ENCODE measurements around the gene TSPO. TPM values are rescaled to one million over a fixed set of nuclear protein-coding genes. Genes with fewer than 3 reads are reported as not detected.
A peak's percentile ranks its signal among the peaks of the same experiment; 100 is the strongest.

The TSPO gene
- total and polyA plus RNA-seq, 9 of the 15 experiments (the other 6 are each of a cell fraction or from before 2014, with no cell fraction given), result 4.9 to 126 (median 25.3) TPM

DNA sequence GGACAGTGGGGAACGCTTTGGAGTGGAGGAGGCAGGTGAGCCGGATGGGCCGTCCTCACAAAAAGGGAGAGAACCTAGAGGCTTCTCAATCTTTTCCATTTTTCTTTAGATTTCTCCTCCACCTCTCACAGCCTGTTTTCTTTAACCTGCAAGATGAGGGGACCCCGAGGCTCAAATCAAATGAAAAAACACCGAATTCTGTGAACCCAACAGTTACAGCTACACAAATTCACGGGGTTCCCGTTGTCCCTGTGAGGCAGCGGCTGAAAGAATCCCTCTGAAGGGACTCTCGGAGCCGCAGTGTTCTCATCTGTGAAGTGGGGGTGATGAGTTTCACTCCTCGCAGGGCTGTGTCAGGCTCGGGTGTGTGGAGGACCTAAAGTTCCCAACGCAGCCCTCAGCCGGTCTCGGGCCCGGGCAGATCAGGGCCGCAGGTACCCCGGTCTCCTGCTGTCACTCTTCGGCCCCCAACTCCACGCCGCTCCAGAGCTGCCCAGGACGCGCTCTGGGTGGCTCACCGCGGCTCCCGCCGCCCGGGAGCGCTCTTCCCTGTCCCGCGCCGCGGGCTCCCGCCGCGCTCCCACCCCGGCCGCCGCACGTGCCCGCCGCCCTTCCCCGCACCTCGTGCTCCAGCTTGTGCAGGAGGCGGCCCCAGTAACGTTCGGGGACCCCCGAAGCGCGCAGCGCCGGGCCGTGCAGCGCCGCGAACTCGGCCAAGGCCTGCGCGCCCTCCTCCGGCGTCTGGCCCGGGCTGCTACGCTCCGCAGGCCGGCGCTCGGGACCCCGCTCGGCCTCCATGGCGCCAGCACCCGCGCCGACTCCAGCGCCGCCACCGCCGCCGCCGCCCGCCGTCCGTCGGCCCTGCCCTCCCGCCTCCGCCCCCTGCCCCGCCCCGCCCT is 35.2 kb downstream of the TSPO start, which contains the start of gene TTLL12 (continued):
- TF ChIP-seq, protein P1, sequence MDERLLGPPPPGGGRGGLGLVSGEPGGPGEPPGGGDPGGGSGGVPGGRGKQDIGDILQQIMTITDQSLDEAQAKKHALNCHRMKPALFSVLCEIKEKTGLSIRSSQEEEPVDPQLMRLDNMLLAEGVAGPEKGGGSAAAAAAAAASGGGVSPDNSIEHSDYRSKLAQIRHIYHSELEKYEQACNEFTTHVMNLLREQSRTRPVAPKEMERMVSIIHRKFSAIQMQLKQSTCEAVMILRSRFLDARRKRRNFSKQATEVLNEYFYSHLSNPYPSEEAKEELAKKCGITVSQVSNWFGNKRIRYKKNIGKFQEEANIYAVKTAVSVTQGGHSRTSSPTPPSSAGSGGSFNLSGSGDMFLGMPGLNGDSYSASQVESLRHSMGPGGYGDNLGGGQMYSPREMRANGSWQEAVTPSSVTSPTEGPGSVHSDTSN (CRISPR knock-in tag; IDR thresholded peaks at IDR 0.05; ENCODE audit: low read depth), result no peak
- TF ChIP-seq, protein P1 (tag; conservative IDR thresholded peaks at IDR 0.05; ENCODE audit: low read depth), result no peak
- TF ChIP-seq TAL1 (IDR thresholded peaks at IDR 0.05), result no peak
- TF ChIP-seq ZNF175 (CRISPR knock-in tag; IDR thresholded peaks at IDR 0.05; ENCODE audit: low read depth), result no peak
- TF ChIP-seq CBX5 (IDR thresholded peaks at IDR 0.05; ENCODE audit: borderline replicate concordance, low read depth), result no peak
- no peak for TF ChIP-seq CC2D1A (IDR thresholded peaks at IDR 0.05)
- peak; percentile 88 for TF ChIP-seq L3MBTL2 (IDR thresholded peaks at IDR 0.05)
- TF ChIP-seq ERF (CRISPR knock-in tag; IDR thresholded peaks at IDR 0.05), result peak; percentile 81; the same call in 1 of the 2 replicates
- no peak for TF ChIP-seq MAFG (tag; conservative IDR thresholded peaks at IDR 0.05)
- no peak for TF ChIP-seq RUNX1 (IDR thresholded peaks at IDR 0.05; ENCODE audit: low read depth)
- no peak for TF ChIP-seq ZNF239 (CRISPR knock-in tag; IDR thresholded peaks at IDR 0.05)
- TF ChIP-seq CXXC5 (CRISPR knock-in tag; IDR thresholded peaks at IDR 0.05), result peak; percentile 80
- no peak for TF ChIP-seq MED1 (CRISPR knock-in tag; IDR thresholded peaks at IDR 0.05; ENCODE audit: borderline replicate concordance)
- TF ChIP-seq, protein P2, sequence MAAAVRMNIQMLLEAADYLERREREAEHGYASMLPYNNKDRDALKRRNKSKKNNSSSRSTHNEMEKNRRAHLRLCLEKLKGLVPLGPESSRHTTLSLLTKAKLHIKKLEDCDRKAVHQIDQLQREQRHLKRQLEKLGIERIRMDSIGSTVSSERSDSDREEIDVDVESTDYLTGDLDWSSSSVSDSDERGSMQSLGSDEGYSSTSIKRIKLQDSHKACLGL (CRISPR knock-in tag; IDR thresholded peaks at IDR 0.05; ENCODE audit: borderline replicate concordance, poor library complexity, severe bottlenecking), result peak; percentile 47
- TF ChIP-seq, protein P3, sequence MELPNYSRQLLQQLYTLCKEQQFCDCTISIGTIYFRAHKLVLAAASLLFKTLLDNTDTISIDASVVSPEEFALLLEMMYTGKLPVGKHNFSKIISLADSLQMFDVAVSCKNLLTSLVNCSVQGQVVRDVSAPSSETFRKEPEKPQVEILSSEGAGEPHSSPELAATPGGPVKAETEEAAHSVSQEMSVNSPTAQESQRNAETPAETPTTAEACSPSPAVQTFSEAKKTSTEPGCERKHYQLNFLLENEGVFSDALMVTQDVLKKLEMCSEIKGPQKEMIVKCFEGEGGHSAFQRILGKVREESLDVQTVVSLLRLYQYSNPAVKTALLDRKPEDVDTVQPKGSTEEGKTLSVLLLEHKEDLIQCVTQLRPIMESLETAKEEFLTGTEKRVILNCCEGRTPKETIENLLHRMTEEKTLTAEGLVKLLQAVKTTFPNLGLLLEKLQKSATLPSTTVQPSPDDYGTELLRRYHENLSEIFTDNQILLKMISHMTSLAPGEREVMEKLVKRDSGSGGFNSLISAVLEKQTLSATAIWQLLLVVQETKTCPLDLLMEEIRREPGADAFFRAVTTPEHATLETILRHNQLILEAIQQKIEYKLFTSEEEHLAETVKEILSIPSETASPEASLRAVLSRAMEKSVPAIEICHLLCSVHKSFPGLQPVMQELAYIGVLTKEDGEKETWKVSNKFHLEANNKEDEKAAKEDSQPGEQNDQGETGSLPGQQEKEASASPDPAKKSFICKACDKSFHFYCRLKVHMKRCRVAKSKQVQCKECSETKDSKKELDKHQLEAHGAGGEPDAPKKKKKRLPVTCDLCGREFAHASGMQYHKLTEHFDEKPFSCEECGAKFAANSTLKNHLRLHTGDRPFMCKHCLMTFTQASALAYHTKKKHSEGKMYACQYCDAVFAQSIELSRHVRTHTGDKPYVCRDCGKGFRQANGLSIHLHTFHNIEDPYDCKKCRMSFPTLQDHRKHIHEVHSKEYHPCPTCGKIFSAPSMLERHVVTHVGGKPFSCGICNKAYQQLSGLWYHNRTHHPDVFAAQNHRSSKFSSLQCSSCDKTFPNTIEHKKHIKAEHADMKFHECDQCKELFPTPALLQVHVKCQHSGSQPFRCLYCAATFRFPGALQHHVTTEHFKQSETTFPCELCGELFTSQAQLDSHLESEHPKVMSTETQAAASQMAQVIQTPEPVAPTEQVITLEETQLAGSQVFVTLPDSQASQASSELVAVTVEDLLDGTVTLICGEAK (IDR thresholded peaks at IDR 0.05), result no peak
- TF ChIP-seq, protein P3 (CRISPR knock-in tag; IDR thresholded peaks at IDR 0.05), result no peak
